OCI-LY7 (cell line): Measurements from ENCODE around the gene GATA5. TPM values are rescaled to one million over a fixed set of nuclear protein-coding genes. Genes with fewer than 3 reads are reported as not detected.

Experiments
- BruUV-seq: library from RNA; stranded (reverse); fragments of 400-500 nt; replicated peaks from 2 replicates; lab custom pipeline; 2021; lab: Mats Ljungman, UMichigan
- CTCF ChIA-PET: fragments of 300-600 bp; sonication (Branson Sonifier 250); formaldehyde crosslinking; loops from one replicate; lab custom pipeline; 2022; ENCODE audit warnings: antibody characterized with exemption; ENCODE audit not compliant: unreplicated experiment; lab: Charles Lee
- POLR2A ChIA-PET: fragments of 300-600 bp; sonication (Branson Sonifier 250); formaldehyde crosslinking; loops from one replicate; lab custom pipeline; 2022; ENCODE audit warnings: antibody characterized with exemption; lab: Charles Lee
- DNase-seq: peaks from one replicate; pipeline ENCODE4 v3.0.0-alpha.2; 2015; ENCODE audit warnings: low spot score
- H2AFZ ChIP-seq: fragments of 200-600 bp; sonication (generic), shearing (Covaris generic); 2 replicates; pipeline ENCODE4 v1.6.1; 2014; ENCODE audit warnings: mild to moderate bottlenecking, antibody characterized with exemption, low read length, moderate library complexity
- H3K27ac ChIP-seq: fragments of 200-600 bp; sonication (generic); 2 replicates; pipeline ENCODE4 v1.5.1; 2014; ENCODE audit warnings: mixed run types, low read depth, mild to moderate bottlenecking, moderate library complexity, low read length, inconsistent platforms; ENCODE audit not compliant: poor library complexity, severe bottlenecking
- H3K36me3 ChIP-seq: fragments of 200-600 bp; sonication (generic); 2 replicates; pipeline ENCODE4 v1.6.1; 2014; ENCODE audit warnings: mild to moderate bottlenecking, antibody characterized with exemption, low read length, moderate library complexity, mixed read lengths; ENCODE audit not compliant: insufficient read depth
- H3K4me1 ChIP-seq: fragments of 200-600 bp; sonication (generic); 2 replicates; pipeline ENCODE4 v1.5.1; 2014; ENCODE audit warnings: mild to moderate bottlenecking, low read length; ENCODE audit not compliant: insufficient read depth, poor library complexity, severe bottlenecking
- H3K4me2 ChIP-seq: fragments of 200-600 bp; sonication (generic); 2 replicates; pipeline ENCODE4 v1.6.1; 2014; ENCODE audit warnings: mild to moderate bottlenecking, low read length
- H3K4me3 ChIP-seq: fragments of 200-600 bp; sonication (generic); 2 replicates; pipeline ENCODE4 v1.5.1; 2014; ENCODE audit warnings: mild to moderate bottlenecking, low read depth, low read length; ENCODE audit not compliant: poor library complexity, severe bottlenecking
- H3K79me2 ChIP-seq: fragments of 200-600 bp; sonication (generic); 2 replicates; pipeline ENCODE4 v1.6.1; 2016; ENCODE audit warnings: low read depth, mild to moderate bottlenecking, low read length, moderate library complexity, mixed read lengths; ENCODE audit not compliant: insufficient read depth
- H3K9me2 ChIP-seq: fragments of 200-600 bp; sonication (generic); 2 replicates; pipeline ENCODE4 v1.6.1; 2016; ENCODE audit warnings: mild to moderate bottlenecking, low read length, mixed read lengths; ENCODE audit not compliant: insufficient read depth
- H3K9me3 ChIP-seq: fragments of 200-600 bp; sonication (generic); 2 replicates; pipeline ENCODE4 v1.6.1; 2014; ENCODE audit warnings: mild to moderate bottlenecking, mixed run types, low read length, mixed read lengths
- H4K20me1 ChIP-seq: fragments of 200-600 bp; sonication (generic); 2 replicates; pipeline ENCODE4 v1.6.1; 2014; ENCODE audit warnings: mild to moderate bottlenecking, antibody characterized with exemption, low read length, moderate library complexity, mixed read lengths; ENCODE audit not compliant: insufficient read depth
- CTCF ChIP-seq: fragments of 200-600 bp; sonication (generic); conservative IDR thresholded peaks from 2 replicates; pipeline ENCODE4 v1.5.1; 2014; ENCODE audit warnings: mild to moderate bottlenecking, antibody characterized with exemption, low read length, moderate library complexity, mixed read lengths
- EZH2phosphoT487 ChIP-seq: fragments of 200-600 bp; sonication (generic); IDR thresholded peaks from 2 replicates; pipeline ENCODE4 v1.6.1; 2018; ENCODE audit warnings: low read depth, borderline replicate concordance, mild to moderate bottlenecking, mixed run types, antibody characterized with exemption, low read length, moderate library complexity, mixed read lengths
- intact Hi-C: fragments of 100-400 bp; cut with micrococcal nuclease; formaldehyde crosslinking; loops from one replicate; pipeline ENCODE4 v1.10.0; 2022; ENCODE audit not compliant: unreplicated experiment
- total RNA-seq, 2 experiments: library from RNA; depleted of rRNA in 1 of 2; stranded (reverse); fragments of >200 nt in 1 of 2; shearing (Covaris generic) in 1 of 2; gene quantifications; 2 replicates each; pipeline ENCODE4 v1.2.3, GENCODE V29; 2014 to 2022

The GATA5 gene
- total RNA-seq, 2 experiments from 2014 or later: not detected

GRCh38 chr20:62523473-62524203, 47.8 kb upstream of the GATA5 start:
- Histone ChIP-seq H2AFZ (no peak overlapping the region), H3K4me3 (no peak overlapping the region), H3K27ac (no peak overlapping the region), H3K4me2 (no peak overlapping the region), H3K36me3 (no peaks in the 10 kb centered on the region), H3K79me2 (no peaks in the 10 kb centered on the region), H4K20me1 (no peaks in the 10 kb centered on the region), H3K9me2 (no peaks in the 10 kb centered on the region), H3K9me3 (no peaks in the 10 kb centered on the region), H3K4me1 (no peaks in the 10 kb centered on the region)
- POLR2A ChIA-PET: interaction anchor here (0.5 kb wide), 1 partner anchor 125 kb away, joined by 3 read pairs; no protein-coding TSS in a partner anchor
- intact Hi-C loops: no loop called here
- no TSS peak for BruUV-seq
- no peak for DNase-seq
- CTCF ChIA-PET: no interaction called here
- TF ChIP-seq EZH2phosphoT487 (no peak), CTCF (no peak)

GRCh38 chr20:62522748-62523396, 47.1 kb upstream of the GATA5 start:
- TF ChIP-seq CTCF (no peak), EZH2phosphoT487 (no peak)
- POLR2A ChIA-PET: no interaction called here

GRCh38 chr20:62519826-62520225, 44.0 kb upstream of the GATA5 start:
- intact Hi-C loops: no loop called here
- BruUV-seq: no TSS peak
- CTCF ChIA-PET: no interaction called here

More at GRCh38 chr20:62522748-62523396, 47.1 kb upstream of the GATA5 start:
- Histone ChIP-seq H3K4me1 (no peaks in the 10 kb centered on the region), H3K79me2 (no peaks in the 10 kb centered on the region), H3K4me2 (no peak overlapping the region), H4K20me1 (no peaks in the 10 kb centered on the region), H3K4me3 (no peak overlapping the region), H3K9me2 (no peaks in the 10 kb centered on the region), H3K36me3 (no peaks in the 10 kb centered on the region), H2AFZ (no peak overlapping the region), H3K9me3 (no peaks in the 10 kb centered on the region), H3K27ac (no peak overlapping the region)
- intact Hi-C loops: no loop called here
- CTCF ChIA-PET: no interaction called here
- DNase-seq: no peak
- no TSS peak for BruUV-seq

More at GRCh38 chr20:62519826-62520225, 44.0 kb upstream of the GATA5 start:
- H3K27ac ChIP-seq: no peak overlapping the region
- H3K9me2 ChIP-seq: no peaks in the 10 kb centered on the region
- no peaks in the 10 kb centered on the region for H3K4me1 ChIP-seq
- TF ChIP-seq EZH2phosphoT487 (no peak), CTCF (no peak)
- no peak for DNase-seq
- H2AFZ ChIP-seq: no peak overlapping the region
- H3K9me3 ChIP-seq: no peaks in the 10 kb centered on the region
- H4K20me1 ChIP-seq: no peaks in the 10 kb centered on the region
- H3K79me2 ChIP-seq: no peaks in the 10 kb centered on the region
- no peaks in the 10 kb centered on the region for H3K36me3 ChIP-seq
- no peak overlapping the region for H3K4me3 ChIP-seq
- POLR2A ChIA-PET: no interaction called here
- H3K4me2 ChIP-seq: no peak overlapping the region
